HCT116 (cell line): ENCODE data around the gene ARPC4. TPM values are rescaled to one million over a fixed set of nuclear protein-coding genes. Genes with fewer than 3 reads are reported as not detected.

Experiments used
- ATAC-seq: fragments of 200-7000 bp; cut with Tn5 transposase; 2 replicates; pipeline ENCODE4 v1.9.1; 2020; ENCODE audit warnings: mild to moderate bottlenecking, moderate library complexity
- BruUV-seq: library from RNA; stranded (reverse); fragments of 400-500 nt; replicated peaks from 2 replicates; lab custom pipeline; 2021; lab: Mats Ljungman, UMichigan
- CTCF ChIA-PET: fragments of 300-600 bp; sonication (Branson Sonifier 250); formaldehyde crosslinking; loops from one replicate; lab custom pipeline; 2021; ENCODE audit warnings: antibody characterized with exemption; lab: Charles Lee
- POLR2A ChIA-PET: fragments of 300-600, 350-600 bp; sonication (Branson Sonifier 250); formaldehyde crosslinking; loops from one replicate; lab custom pipeline; 2021; ENCODE audit warnings: antibody characterized with exemption; lab: Charles Lee
- RAD21 ChIA-PET, 2 experiments: fragments of 300-600 bp; sonication (Branson Sonifier 250); formaldehyde crosslinking; loops; one replicate each; lab custom pipeline; 2023; ENCODE audit warnings: low total read pairs in 2 of 2; ENCODE audit not compliant: uncharacterized antibody in 2 of 2, unreplicated experiment in 2 of 2, low non-redundant PET in 1 of 2; lab: Charles Lee
- DNase-seq: peaks from one replicate; pipeline ENCODE4 v3.0.0-alpha.2; 2010; ENCODE audit warnings: low read depth, low spot score
- H2AFZ ChIP-seq: fragments of 200-600 bp; shearing (Covaris generic), sonication (generic); 2 replicates; pipeline ENCODE4 v1.6.1; 2017; ENCODE audit warnings: low read depth, mixed run types, mixed read lengths, antibody characterized with exemption, low read length; ENCODE audit not compliant: poor library complexity, severe bottlenecking
- H3K27ac ChIP-seq: 2 replicates; pipeline ENCODE4 v1.5.1; 2012; ENCODE audit warnings: low read depth, low read length
- H3K27me3 ChIP-seq: fragments of 200-600 bp; sonication (generic); 2 replicates; pipeline ENCODE4 v1.6.1; 2016; ENCODE audit warnings: mixed run types, low read length, mixed read lengths; ENCODE audit not compliant: insufficient read depth
- H3K36me3 ChIP-seq, 2 experiments: fragments of 200-500 bp in 1 of 2; fragments of 200-600 bp in 1 of 2; sonication (Bioruptor generic) in 1 of 2; sonication (generic) in 1 of 2; 2 replicates each; pipeline versions ENCODE4 v1.5.1 to v1.6.1; 2014 to 2016; ENCODE audit warnings: low read length in 2 of 2, inconsistent platforms in 1 of 2, mixed read lengths in 1 of 2, mixed run types in 1 of 2; ENCODE audit not compliant: insufficient read depth in 2 of 2, control insufficient read depth in 1 of 2
- H3K4me1 ChIP-seq, 2 experiments: fragments of 200-600 bp in 1 of 2; sonication (generic) in 1 of 2; 2 replicates each; pipeline versions ENCODE4 v1.5.1 to v1.6.1; 2012 to 2017; ENCODE audit warnings: low read length in 2 of 2, inconsistent platforms in 1 of 2, mild to moderate bottlenecking in 1 of 2, mixed read lengths in 1 of 2, mixed run types in 1 of 2, moderate library complexity in 1 of 2; ENCODE audit not compliant: insufficient read depth in 2 of 2, control insufficient read depth in 1 of 2
- H3K4me2 ChIP-seq: fragments of 200-600 bp; sonication (generic); 2 replicates; pipeline ENCODE4 v1.6.1; 2017; ENCODE audit warnings: mixed run types, low read length, mixed read lengths
- H3K4me3 ChIP-seq, 2 experiments: fragments of 200-600 bp in 1 of 2; sonication (generic) in 1 of 2; replicated peaks in 1 of 2; 2 replicates each; pipeline ENCODE4 v1.5.1; 2011 to 2016; ENCODE audit warnings: low read length in 2 of 2, control low read depth in 1 of 2, low read depth in 1 of 2, mild to moderate bottlenecking in 1 of 2, mixed read lengths in 1 of 2, mixed run types in 1 of 2
- H3K79me2 ChIP-seq: fragments of 200-600 bp; sonication (generic); 2 replicates; pipeline ENCODE4 v1.6.1; 2017; ENCODE audit warnings: mild to moderate bottlenecking, mixed run types, low read length, moderate library complexity, mixed read lengths; ENCODE audit not compliant: insufficient read depth
- H3K9ac ChIP-seq: fragments of 200-600 bp; sonication (generic); 2 replicates; pipeline ENCODE4 v1.6.1; 2016; ENCODE audit warnings: low read length, mixed read lengths
- H3K9me2 ChIP-seq: fragments of 200-600 bp; sonication (generic), shearing (Covaris generic); 2 replicates; pipeline ENCODE4 v1.6.1; 2017; ENCODE audit warnings: mixed run types, mild to moderate bottlenecking, moderate library complexity; ENCODE audit not compliant: insufficient read depth
- H3K9me3 ChIP-seq, 2 experiments: fragments of 200-500 bp in 1 of 2; fragments of 200-600 bp in 1 of 2; sonication (Bioruptor generic) in 1 of 2; sonication (generic) in 1 of 2; 2 replicates each; pipeline ENCODE4 v1.6.1; 2014 to 2017; ENCODE audit warnings: low read length in 2 of 2, mixed read lengths in 2 of 2, inconsistent platforms in 1 of 2, low read depth in 1 of 2, mild to moderate bottlenecking in 1 of 2, mixed run types in 1 of 2, moderate library complexity in 1 of 2; ENCODE audit not compliant: control insufficient read depth in 1 of 2, insufficient read depth in 1 of 2
- H4K20me1 ChIP-seq: fragments of 200-600 bp; sonication (generic), shearing (Covaris generic); 2 replicates; pipeline ENCODE4 v1.6.1; 2017; ENCODE audit warnings: mixed run types, mild to moderate bottlenecking, moderate library complexity; ENCODE audit not compliant: insufficient read depth
- CEBPB ChIP-seq: IDR thresholded peaks from 2 replicates; pipeline ENCODE4 v1.6.1; 2012; ENCODE audit warnings: low read depth
- EGR1 ChIP-seq: IDR thresholded peaks from 2 replicates; pipeline ENCODE4 v1.6.1; 2012; ENCODE audit warnings: low read depth
- EZH2 ChIP-seq: fragments of 200-600 bp; sonication (generic); IDR thresholded peaks from 2 replicates; pipeline ENCODE4 v1.6.1; 2017; ENCODE audit warnings: antibody characterized with exemption, mixed run types
- EZH2phosphoT487 ChIP-seq: fragments of 200-600 bp; IDR thresholded peaks from 2 replicates; pipeline ENCODE4 v1.6.1; 2018; ENCODE audit warnings: antibody characterized with exemption, borderline replicate concordance
- FOSL1 ChIP-seq: IDR thresholded peaks from 2 replicates; pipeline ENCODE4 v1.6.1; 2012; ENCODE audit warnings: low read depth
- JUND ChIP-seq: IDR thresholded peaks from 2 replicates; pipeline ENCODE4 v1.6.1; 2012
- POLR2AphosphoS5 ChIP-seq: IDR thresholded peaks from 2 replicates; pipeline ENCODE4 v1.6.1; 2011; ENCODE audit warnings: mild to moderate bottlenecking, low read depth, low read length, moderate library complexity
- RAD21 ChIP-seq: IDR thresholded peaks from 2 replicates; pipeline ENCODE4 v1.6.1; 2012; ENCODE audit warnings: low read depth, mild to moderate bottlenecking
- SRF ChIP-seq: IDR thresholded peaks from 2 replicates; pipeline ENCODE4 v1.6.1; 2012; ENCODE audit warnings: low read depth
- TCF7L2 ChIP-seq: IDR thresholded peaks from 2 replicates; pipeline ENCODE4 v1.7.0; 2011; ENCODE audit warnings: borderline replicate concordance, inconsistent platforms; ENCODE audit not compliant: insufficient read depth, insufficient read length; ENCODE audit errors: extremely low read depth
- YY1 ChIP-seq: IDR thresholded peaks from 2 replicates; pipeline ENCODE4 v1.6.1; 2011; ENCODE audit warnings: low read length, low read depth, moderate library complexity, mild to moderate bottlenecking; ENCODE audit not compliant: insufficient replicate concordance; ENCODE audit errors: extremely low read depth
- ZBTB33 ChIP-seq: IDR thresholded peaks from 2 replicates; pipeline ENCODE4 v1.6.1; 2011; ENCODE audit warnings: mild to moderate bottlenecking, low read length, moderate library complexity; ENCODE audit not compliant: insufficient replicate concordance; ENCODE audit errors: extremely low read depth
- ZFX ChIP-seq: fragments of 450-650 bp; IDR thresholded peaks from 2 replicates; pipeline ENCODE4 v1.6.1; 2017
- intact Hi-C: fragments of 100-400 bp; cut with micrococcal nuclease; formaldehyde crosslinking; loops from 2 replicates; pipeline ENCODE4 v1.10.0; 2022
- total RNA-seq: library from RNA; stranded (reverse); gene quantifications from one replicate; pipeline ENCODE4 v1.2.1, GENCODE V29; 2021; ENCODE audit not compliant: unreplicated experiment
- TF ChIP-seq, protein P1 (sequence below): IDR thresholded peaks from 2 replicates; pipeline ENCODE4 v1.6.1; 2012
- TF ChIP-seq, protein P2 (sequence below), 3 experiments: fragments of 200-600 bp in 1 of 3; sonication (generic) in 1 of 3; IDR thresholded peaks in 2 of 3; conservative IDR thresholded peaks in 1 of 3; 2 replicates each; pipeline ENCODE4 v1.5.1; 2012 to 2017; ENCODE audit warnings: low read depth in 2 of 3, low read length in 2 of 3, antibody characterized with exemption in 1 of 3, borderline replicate concordance in 1 of 3, control low read depth in 1 of 3, mild to moderate bottlenecking in 1 of 3, mixed read lengths in 1 of 3, mixed run types in 1 of 3, moderate library complexity in 1 of 3; ENCODE audit not compliant: insufficient read depth in 1 of 3

ARPC4 gene
- total RNA-seq, 1 experiment from 2014 or later, result 110 TPM

DNA sequence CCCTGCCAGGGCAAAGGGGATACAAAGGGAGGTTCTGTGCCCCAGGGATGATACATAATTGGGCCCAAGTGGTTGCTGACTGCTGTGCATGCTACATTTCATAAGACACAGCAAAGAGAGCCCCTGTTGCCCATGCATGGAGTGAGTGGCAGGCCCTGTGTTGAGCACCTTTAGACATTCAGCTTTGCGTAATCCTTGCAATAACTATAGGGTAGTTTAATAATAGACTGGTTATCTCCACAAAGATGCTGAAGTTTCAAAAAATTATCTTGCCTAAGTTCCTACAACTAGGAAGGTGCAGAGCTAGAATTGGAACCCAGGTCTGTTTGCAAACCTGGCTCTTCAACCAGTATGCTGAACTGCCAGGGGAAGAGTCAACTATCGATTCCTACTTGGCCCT lies 44.9 kb upstream of the ARPC4 start:
- ATAC-seq (no peak), DNase-seq (no peak)
- intact Hi-C loops, result no loop called here
- no TSS peak for BruUV-seq
- Histone ChIP-seq H3K9me2 (no peaks in the 10 kb centered on the region), H3K79me2 (peaks cover 8% of the 10 kb centered on the region), H2AFZ (no peak overlapping the region), H3K4me3 (no peak overlapping the region), H3K27ac (no peak overlapping the region)
- POLR2A ChIA-PET, result no interaction called here
- no peak for TF ChIP-seq EGR1
- no peak for TF ChIP-seq EZH2
- no peak for TF ChIP-seq TCF7L2
- TF ChIP-seq EZH2phosphoT487, result no peak
- no peak for TF ChIP-seq CEBPB
- TF ChIP-seq, all 23 proteins: peak for 0
- H4K20me1 ChIP-seq, result no peaks in the 10 kb centered on the region
- ChIA-PET CTCF (no interaction called here), RAD21 (no interaction called here)
- no peaks in the 10 kb centered on the region for H3K27me3 ChIP-seq
- H3K9me3 ChIP-seq, result no peaks in the 10 kb centered on the region
- H3K9ac ChIP-seq, result no peak overlapping the region
- peaks cover 42 to 58% of the 10 kb centered on the region in 2 experiments for H3K36me3 ChIP-seq
- peaks cover 8 to 18% of the 10 kb centered on the region in 2 experiments for H3K4me1 ChIP-seq
- no peak overlapping the region for H3K4me2 ChIP-seq

DNA sequence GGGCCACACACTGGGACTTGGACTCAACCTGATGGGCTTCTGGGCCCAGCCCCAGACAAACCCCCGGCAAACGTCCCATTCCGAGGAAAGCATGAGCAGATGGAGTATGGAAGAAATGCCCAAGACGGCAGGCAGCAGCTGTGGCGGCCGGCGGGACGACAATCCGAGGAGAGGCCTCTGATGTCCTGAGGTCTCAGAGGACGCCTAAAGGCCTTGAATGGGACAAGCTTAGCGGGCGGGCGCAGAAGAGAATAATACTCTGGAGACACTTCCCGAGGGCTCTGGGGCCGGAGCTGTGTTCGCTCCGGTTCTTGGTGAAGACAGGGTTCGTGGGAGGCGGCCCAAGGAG lies 43.6 kb upstream of the ARPC4 start:
- Histone ChIP-seq H3K36me3 (peaks cover 34 to 46% of the 10 kb centered on the region in 2 experiments), H3K4me2 (peak overlapping the region; percentile 99), H3K9me2 (no peaks in the 10 kb centered on the region), H3K9me3 (no peaks in the 10 kb centered on the region), H3K79me2 (peaks cover 8% of the 10 kb centered on the region), H4K20me1 (no peaks in the 10 kb centered on the region), H3K27me3 (no peaks in the 10 kb centered on the region), H3K9ac (peak overlapping the region; percentile 78), H3K4me3 (peak overlapping the region; percentile 73 to 82), H2AFZ (no peak overlapping the region), H3K4me1 (peaks cover 8 to 18% of the 10 kb centered on the region in 2 experiments), H3K27ac (peak overlapping the region; percentile 74)
- ChIA-PET RAD21 (no interaction called here), CTCF (interaction anchor here (1.4 kb wide), 1 partner anchor 33 kb away, joined by 3 read pairs; no protein-coding TSS in a partner anchor), POLR2A (interaction anchor here (0.7 to 1.4 kb wide), 2 partner anchors 18 to 653 kb away, joined by 3 to 9 read pairs; partner anchors contain the start of gene BRPF1)
- intact Hi-C loops, result loop anchor here (1.0 kb wide), 1 partner anchor 18 kb away; the partner anchor contains the start of gene BRPF1
- peak; percentile 33; the same call in 1 of the 2 replicates for ATAC-seq
- TF ChIP-seq FOSL1, result no peak
- TF ChIP-seq, protein P1, sequence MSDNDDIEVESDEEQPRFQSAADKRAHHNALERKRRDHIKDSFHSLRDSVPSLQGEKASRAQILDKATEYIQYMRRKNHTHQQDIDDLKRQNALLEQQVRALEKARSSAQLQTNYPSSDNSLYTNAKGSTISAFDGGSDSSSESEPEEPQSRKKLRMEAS, result no peak
- TF ChIP-seq JUND, result no peak
- no peak for TF ChIP-seq POLR2AphosphoS5
- TF ChIP-seq ZFX, result no peak; the same call in 1 of the 2 replicates
- no peak for TF ChIP-seq ZBTB33
- TF ChIP-seq, protein P2, sequence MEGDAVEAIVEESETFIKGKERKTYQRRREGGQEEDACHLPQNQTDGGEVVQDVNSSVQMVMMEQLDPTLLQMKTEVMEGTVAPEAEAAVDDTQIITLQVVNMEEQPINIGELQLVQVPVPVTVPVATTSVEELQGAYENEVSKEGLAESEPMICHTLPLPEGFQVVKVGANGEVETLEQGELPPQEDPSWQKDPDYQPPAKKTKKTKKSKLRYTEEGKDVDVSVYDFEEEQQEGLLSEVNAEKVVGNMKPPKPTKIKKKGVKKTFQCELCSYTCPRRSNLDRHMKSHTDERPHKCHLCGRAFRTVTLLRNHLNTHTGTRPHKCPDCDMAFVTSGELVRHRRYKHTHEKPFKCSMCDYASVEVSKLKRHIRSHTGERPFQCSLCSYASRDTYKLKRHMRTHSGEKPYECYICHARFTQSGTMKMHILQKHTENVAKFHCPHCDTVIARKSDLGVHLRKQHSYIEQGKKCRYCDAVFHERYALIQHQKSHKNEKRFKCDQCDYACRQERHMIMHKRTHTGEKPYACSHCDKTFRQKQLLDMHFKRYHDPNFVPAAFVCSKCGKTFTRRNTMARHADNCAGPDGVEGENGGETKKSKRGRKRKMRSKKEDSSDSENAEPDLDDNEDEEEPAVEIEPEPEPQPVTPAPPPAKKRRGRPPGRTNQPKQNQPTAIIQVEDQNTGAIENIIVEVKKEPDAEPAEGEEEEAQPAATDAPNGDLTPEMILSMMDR (IDR thresholded peaks at IDR 0.05 in 2 of 3, conservative IDR thresholded peaks at IDR 0.05 in 1 of 3; ENCODE audit: borderline replicate concordance in 1 of 3, insufficient read depth in 1 of 3, low read depth in 2 of 3, low read length in 2 of 3), result no peak
- no peak for TF ChIP-seq EGR1
- no peak for TF ChIP-seq SRF
- TF ChIP-seq RAD21, result no peak
- TF ChIP-seq YY1, result no peak
- TSS peak; percentile 85 for BruUV-seq
- no peak for DNase-seq
